GM12891 (cell line): ENCODE measurements around the gene CNTNAP4.

Experiments
- POLR2AphosphoS5 ChIP-seq: IDR thresholded peaks from 2 replicates; pipeline ENCODE4 v1.6.1; 2011; ENCODE audit warnings: low read depth, low read length, control low read depth
- SPI1 ChIP-seq: IDR thresholded peaks from 2 replicates; pipeline ENCODE4 v1.6.1; 2011; ENCODE audit warnings: low read depth, low read length, control low read depth

DNA sequence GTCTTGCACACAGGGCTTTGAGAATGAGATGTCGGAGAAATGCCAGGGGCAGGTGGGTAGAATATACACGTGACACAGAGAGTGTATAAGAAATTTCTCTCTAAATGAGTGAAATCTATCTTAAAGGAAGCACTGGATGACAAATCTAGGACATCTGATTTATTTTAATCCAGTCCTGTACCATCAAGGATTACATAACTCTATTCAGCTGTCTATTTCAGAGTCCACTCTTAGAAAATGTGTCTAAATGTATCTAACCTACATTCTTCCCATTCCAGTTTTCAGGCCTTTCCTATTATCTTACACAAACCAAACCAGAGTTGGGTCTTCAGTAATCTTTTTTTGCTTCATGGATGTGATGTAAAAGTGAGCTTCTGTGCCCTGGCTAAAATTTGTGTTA is 181.9 kb downstream of the CNTNAP4 start:
- TF ChIP-seq POLR2AphosphoS5 (no peak), SPI1 (no peak)
